HCT116 (cell line): ENCODE results near the gene MND1. TPM values are rescaled to one million over a fixed set of nuclear protein-coding genes. Genes with fewer than 3 reads are reported as not detected.
A peak's percentile ranks its signal among the peaks of the same experiment; 100 is the strongest.

Source experiments
- ATAC-seq: fragments of 200-7000 bp; cut with Tn5 transposase; 2 replicates; pipeline ENCODE4 v1.9.1; 2020; ENCODE audit warnings: mild to moderate bottlenecking, moderate library complexity
- BruUV-seq: library from RNA; stranded (reverse); fragments of 400-500 nt; replicated peaks from 2 replicates; lab custom pipeline; 2021; lab: Mats Ljungman, UMichigan
- CTCF ChIA-PET: fragments of 300-600 bp; sonication (Branson Sonifier 250); formaldehyde crosslinking; loops from one replicate; lab custom pipeline; 2021; ENCODE audit warnings: antibody characterized with exemption; lab: Charles Lee
- POLR2A ChIA-PET: fragments of 300-600, 350-600 bp; sonication (Branson Sonifier 250); formaldehyde crosslinking; loops from one replicate; lab custom pipeline; 2021; ENCODE audit warnings: antibody characterized with exemption; lab: Charles Lee
- RAD21 ChIA-PET, 2 experiments: fragments of 300-600 bp; sonication (Branson Sonifier 250); formaldehyde crosslinking; loops; one replicate each; lab custom pipeline; 2023; ENCODE audit warnings: low total read pairs in 2 of 2; ENCODE audit not compliant: uncharacterized antibody in 2 of 2, unreplicated experiment in 2 of 2, low non-redundant PET in 1 of 2; lab: Charles Lee
- DNase-seq: peaks from one replicate; pipeline ENCODE4 v3.0.0-alpha.2; 2010; ENCODE audit warnings: low read depth, low spot score
- H2AFZ ChIP-seq: fragments of 200-600 bp; shearing (Covaris generic), sonication (generic); 2 replicates; pipeline ENCODE4 v1.6.1; 2017; ENCODE audit warnings: low read depth, mixed run types, mixed read lengths, antibody characterized with exemption, low read length; ENCODE audit not compliant: poor library complexity, severe bottlenecking
- H3K27ac ChIP-seq: 2 replicates; pipeline ENCODE4 v1.5.1; 2012; ENCODE audit warnings: low read depth, low read length
- H3K27me3 ChIP-seq: fragments of 200-600 bp; sonication (generic); 2 replicates; pipeline ENCODE4 v1.6.1; 2016; ENCODE audit warnings: mixed run types, low read length, mixed read lengths; ENCODE audit not compliant: insufficient read depth
- H3K36me3 ChIP-seq, 2 experiments: fragments of 200-500 bp in 1 of 2; fragments of 200-600 bp in 1 of 2; sonication (Bioruptor generic) in 1 of 2; sonication (generic) in 1 of 2; 2 replicates each; pipeline versions ENCODE4 v1.5.1 to v1.6.1; 2014 to 2016; ENCODE audit warnings: low read length in 2 of 2, inconsistent platforms in 1 of 2, mixed read lengths in 1 of 2, mixed run types in 1 of 2; ENCODE audit not compliant: insufficient read depth in 2 of 2, control insufficient read depth in 1 of 2
- H3K4me1 ChIP-seq, 2 experiments: fragments of 200-600 bp in 1 of 2; sonication (generic) in 1 of 2; 2 replicates each; pipeline versions ENCODE4 v1.5.1 to v1.6.1; 2012 to 2017; ENCODE audit warnings: low read length in 2 of 2, inconsistent platforms in 1 of 2, mild to moderate bottlenecking in 1 of 2, mixed read lengths in 1 of 2, mixed run types in 1 of 2, moderate library complexity in 1 of 2; ENCODE audit not compliant: insufficient read depth in 2 of 2, control insufficient read depth in 1 of 2
- H3K4me2 ChIP-seq: fragments of 200-600 bp; sonication (generic); 2 replicates; pipeline ENCODE4 v1.6.1; 2017; ENCODE audit warnings: mixed run types, low read length, mixed read lengths
- H3K4me3 ChIP-seq, 2 experiments: fragments of 200-600 bp in 1 of 2; sonication (generic) in 1 of 2; replicated peaks in 1 of 2; 2 replicates each; pipeline ENCODE4 v1.5.1; 2011 to 2016; ENCODE audit warnings: low read length in 2 of 2, control low read depth in 1 of 2, low read depth in 1 of 2, mild to moderate bottlenecking in 1 of 2, mixed read lengths in 1 of 2, mixed run types in 1 of 2
- H3K79me2 ChIP-seq: fragments of 200-600 bp; sonication (generic); 2 replicates; pipeline ENCODE4 v1.6.1; 2017; ENCODE audit warnings: mild to moderate bottlenecking, mixed run types, low read length, moderate library complexity, mixed read lengths; ENCODE audit not compliant: insufficient read depth
- H3K9ac ChIP-seq: fragments of 200-600 bp; sonication (generic); 2 replicates; pipeline ENCODE4 v1.6.1; 2016; ENCODE audit warnings: low read length, mixed read lengths
- H3K9me2 ChIP-seq: fragments of 200-600 bp; sonication (generic), shearing (Covaris generic); 2 replicates; pipeline ENCODE4 v1.6.1; 2017; ENCODE audit warnings: mixed run types, mild to moderate bottlenecking, moderate library complexity; ENCODE audit not compliant: insufficient read depth
- H3K9me3 ChIP-seq, 2 experiments: fragments of 200-500 bp in 1 of 2; fragments of 200-600 bp in 1 of 2; sonication (Bioruptor generic) in 1 of 2; sonication (generic) in 1 of 2; 2 replicates each; pipeline ENCODE4 v1.6.1; 2014 to 2017; ENCODE audit warnings: low read length in 2 of 2, mixed read lengths in 2 of 2, inconsistent platforms in 1 of 2, low read depth in 1 of 2, mild to moderate bottlenecking in 1 of 2, mixed run types in 1 of 2, moderate library complexity in 1 of 2; ENCODE audit not compliant: control insufficient read depth in 1 of 2, insufficient read depth in 1 of 2
- H4K20me1 ChIP-seq: fragments of 200-600 bp; sonication (generic), shearing (Covaris generic); 2 replicates; pipeline ENCODE4 v1.6.1; 2017; ENCODE audit warnings: mixed run types, mild to moderate bottlenecking, moderate library complexity; ENCODE audit not compliant: insufficient read depth
- CBX3 ChIP-seq: IDR thresholded peaks from 2 replicates; pipeline ENCODE4 v1.6.1; 2012; ENCODE audit warnings: low read depth
- CEBPB ChIP-seq: IDR thresholded peaks from 2 replicates; pipeline ENCODE4 v1.6.1; 2012; ENCODE audit warnings: low read depth
- EGR1 ChIP-seq: IDR thresholded peaks from 2 replicates; pipeline ENCODE4 v1.6.1; 2012; ENCODE audit warnings: low read depth
- ELF1 ChIP-seq: IDR thresholded peaks from 2 replicates; pipeline ENCODE4 v1.6.1; 2012; ENCODE audit warnings: low read depth, borderline replicate concordance
- EZH2phosphoT487 ChIP-seq: fragments of 200-600 bp; IDR thresholded peaks from 2 replicates; pipeline ENCODE4 v1.6.1; 2018; ENCODE audit warnings: antibody characterized with exemption, borderline replicate concordance
- FOSL1 ChIP-seq: IDR thresholded peaks from 2 replicates; pipeline ENCODE4 v1.6.1; 2012; ENCODE audit warnings: low read depth
- JUND ChIP-seq: IDR thresholded peaks from 2 replicates; pipeline ENCODE4 v1.6.1; 2012
- MAX ChIP-seq: IDR thresholded peaks from 2 replicates; pipeline ENCODE4 v1.6.1; 2012
- POLR2A ChIP-seq: IDR thresholded peaks from 2 replicates; pipeline ENCODE4 v1.7.0; 2011; ENCODE audit warnings: borderline replicate concordance; ENCODE audit not compliant: insufficient read depth, insufficient read length; ENCODE audit errors: extremely low read depth
- POLR2AphosphoS5 ChIP-seq: IDR thresholded peaks from 2 replicates; pipeline ENCODE4 v1.6.1; 2011; ENCODE audit warnings: mild to moderate bottlenecking, low read depth, low read length, moderate library complexity
- RAD21 ChIP-seq: IDR thresholded peaks from 2 replicates; pipeline ENCODE4 v1.6.1; 2012; ENCODE audit warnings: low read depth, mild to moderate bottlenecking
- SIN3A ChIP-seq: IDR thresholded peaks from 2 replicates; pipeline ENCODE4 v1.6.1; 2012; ENCODE audit warnings: low read depth
- SP1 ChIP-seq: IDR thresholded peaks from 2 replicates; pipeline ENCODE4 v1.6.1; 2012; ENCODE audit warnings: low read depth
- YY1 ChIP-seq: IDR thresholded peaks from 2 replicates; pipeline ENCODE4 v1.6.1; 2011; ENCODE audit warnings: low read length, low read depth, moderate library complexity, mild to moderate bottlenecking; ENCODE audit not compliant: insufficient replicate concordance; ENCODE audit errors: extremely low read depth
- ZBTB33 ChIP-seq: IDR thresholded peaks from 2 replicates; pipeline ENCODE4 v1.6.1; 2011; ENCODE audit warnings: mild to moderate bottlenecking, low read length, moderate library complexity; ENCODE audit not compliant: insufficient replicate concordance; ENCODE audit errors: extremely low read depth
- ZFX ChIP-seq: fragments of 450-650 bp; IDR thresholded peaks from 2 replicates; pipeline ENCODE4 v1.6.1; 2017
- intact Hi-C: fragments of 100-400 bp; cut with micrococcal nuclease; formaldehyde crosslinking; loops from 2 replicates; pipeline ENCODE4 v1.10.0; 2022
- total RNA-seq: library from RNA; stranded (reverse); gene quantifications from one replicate; pipeline ENCODE4 v1.2.1, GENCODE V29; 2021; ENCODE audit not compliant: unreplicated experiment
- TF ChIP-seq, protein P1 (sequence below), 3 experiments: fragments of 200-600 bp in 1 of 3; sonication (generic) in 1 of 3; IDR thresholded peaks in 2 of 3; conservative IDR thresholded peaks in 1 of 3; 2 replicates each; pipeline ENCODE4 v1.5.1; 2012 to 2017; ENCODE audit warnings: low read depth in 2 of 3, low read length in 2 of 3, antibody characterized with exemption in 1 of 3, borderline replicate concordance in 1 of 3, control low read depth in 1 of 3, mild to moderate bottlenecking in 1 of 3, mixed read lengths in 1 of 3, mixed run types in 1 of 3, moderate library complexity in 1 of 3; ENCODE audit not compliant: insufficient read depth in 1 of 3
- TF ChIP-seq, protein P2 (sequence below): IDR thresholded peaks from 2 replicates; pipeline ENCODE4 v1.6.1; 2012; ENCODE audit warnings: low read depth
- TF ChIP-seq, protein P3 (sequence below): IDR thresholded peaks from 2 replicates; pipeline ENCODE4 v1.6.1; 2012

MND1 gene
- total RNA-seq, 1 experiment from 2014 or later, result 29.9 TPM

GRCh38 chr4:153346563-153346962, 2.1 kb downstream of the MND1 start:
- Histone ChIP-seq H3K4me2 (peak overlapping the region; percentile 82; the same call in 1 of the 2 replicates), H3K27me3 (no peaks in the 10 kb centered on the region), H2AFZ (no peak overlapping the region), H4K20me1 (no peaks in the 10 kb centered on the region; the same call in 1 of the 2 replicates), H3K4me1 (peaks cover 14 to 33% of the 10 kb centered on the region in 2 experiments), H3K27ac (no peak overlapping the region), H3K9me3 (no peaks in the 10 kb centered on the region), H3K36me3 (peaks cover 0 to 20% of the 10 kb centered on the region in 2 experiments; a peak in 2 of 4 replicates), H3K9me2 (no peaks in the 10 kb centered on the region), H3K4me3 (no peak overlapping the region), H3K9ac (no peak overlapping the region), H3K79me2 (peaks cover 68% of the 10 kb centered on the region)
- intact Hi-C loops, result loop anchor here (5.0 to 10.0 kb wide), 2 partner anchors 86 to 408 kb away; no protein-coding TSS in a partner anchor
- TF ChIP-seq ZBTB33 (no peak), SIN3A (no peak), FOSL1 (no peak), CEBPB (no peak), POLR2A (no peak), EZH2phosphoT487 (no peak), RAD21 (no peak), ZFX (no peak), YY1 (no peak), EGR1 (no peak), CBX3 (no peak), JUND (no peak), SP1 (no peak), MAX (no peak), ELF1 (no peak), POLR2AphosphoS5 (no peak)
- TF ChIP-seq, protein P1, sequence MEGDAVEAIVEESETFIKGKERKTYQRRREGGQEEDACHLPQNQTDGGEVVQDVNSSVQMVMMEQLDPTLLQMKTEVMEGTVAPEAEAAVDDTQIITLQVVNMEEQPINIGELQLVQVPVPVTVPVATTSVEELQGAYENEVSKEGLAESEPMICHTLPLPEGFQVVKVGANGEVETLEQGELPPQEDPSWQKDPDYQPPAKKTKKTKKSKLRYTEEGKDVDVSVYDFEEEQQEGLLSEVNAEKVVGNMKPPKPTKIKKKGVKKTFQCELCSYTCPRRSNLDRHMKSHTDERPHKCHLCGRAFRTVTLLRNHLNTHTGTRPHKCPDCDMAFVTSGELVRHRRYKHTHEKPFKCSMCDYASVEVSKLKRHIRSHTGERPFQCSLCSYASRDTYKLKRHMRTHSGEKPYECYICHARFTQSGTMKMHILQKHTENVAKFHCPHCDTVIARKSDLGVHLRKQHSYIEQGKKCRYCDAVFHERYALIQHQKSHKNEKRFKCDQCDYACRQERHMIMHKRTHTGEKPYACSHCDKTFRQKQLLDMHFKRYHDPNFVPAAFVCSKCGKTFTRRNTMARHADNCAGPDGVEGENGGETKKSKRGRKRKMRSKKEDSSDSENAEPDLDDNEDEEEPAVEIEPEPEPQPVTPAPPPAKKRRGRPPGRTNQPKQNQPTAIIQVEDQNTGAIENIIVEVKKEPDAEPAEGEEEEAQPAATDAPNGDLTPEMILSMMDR (IDR thresholded peaks at IDR 0.05 in 2 of 3, conservative IDR thresholded peaks at IDR 0.05 in 1 of 3; ENCODE audit: borderline replicate concordance in 1 of 3, insufficient read depth in 1 of 3, low read depth in 2 of 3, low read length in 2 of 3), result no peak
- TF ChIP-seq, protein P2, sequence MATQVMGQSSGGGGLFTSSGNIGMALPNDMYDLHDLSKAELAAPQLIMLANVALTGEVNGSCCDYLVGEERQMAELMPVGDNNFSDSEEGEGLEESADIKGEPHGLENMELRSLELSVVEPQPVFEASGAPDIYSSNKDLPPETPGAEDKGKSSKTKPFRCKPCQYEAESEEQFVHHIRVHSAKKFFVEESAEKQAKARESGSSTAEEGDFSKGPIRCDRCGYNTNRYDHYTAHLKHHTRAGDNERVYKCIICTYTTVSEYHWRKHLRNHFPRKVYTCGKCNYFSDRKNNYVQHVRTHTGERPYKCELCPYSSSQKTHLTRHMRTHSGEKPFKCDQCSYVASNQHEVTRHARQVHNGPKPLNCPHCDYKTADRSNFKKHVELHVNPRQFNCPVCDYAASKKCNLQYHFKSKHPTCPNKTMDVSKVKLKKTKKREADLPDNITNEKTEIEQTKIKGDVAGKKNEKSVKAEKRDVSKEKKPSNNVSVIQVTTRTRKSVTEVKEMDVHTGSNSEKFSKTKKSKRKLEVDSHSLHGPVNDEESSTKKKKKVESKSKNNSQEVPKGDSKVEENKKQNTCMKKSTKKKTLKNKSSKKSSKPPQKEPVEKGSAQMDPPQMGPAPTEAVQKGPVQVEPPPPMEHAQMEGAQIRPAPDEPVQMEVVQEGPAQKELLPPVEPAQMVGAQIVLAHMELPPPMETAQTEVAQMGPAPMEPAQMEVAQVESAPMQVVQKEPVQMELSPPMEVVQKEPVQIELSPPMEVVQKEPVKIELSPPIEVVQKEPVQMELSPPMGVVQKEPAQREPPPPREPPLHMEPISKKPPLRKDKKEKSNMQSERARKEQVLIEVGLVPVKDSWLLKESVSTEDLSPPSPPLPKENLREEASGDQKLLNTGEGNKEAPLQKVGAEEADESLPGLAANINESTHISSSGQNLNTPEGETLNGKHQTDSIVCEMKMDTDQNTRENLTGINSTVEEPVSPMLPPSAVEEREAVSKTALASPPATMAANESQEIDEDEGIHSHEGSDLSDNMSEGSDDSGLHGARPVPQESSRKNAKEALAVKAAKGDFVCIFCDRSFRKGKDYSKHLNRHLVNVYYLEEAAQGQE, result no peak
- TF ChIP-seq, protein P3, sequence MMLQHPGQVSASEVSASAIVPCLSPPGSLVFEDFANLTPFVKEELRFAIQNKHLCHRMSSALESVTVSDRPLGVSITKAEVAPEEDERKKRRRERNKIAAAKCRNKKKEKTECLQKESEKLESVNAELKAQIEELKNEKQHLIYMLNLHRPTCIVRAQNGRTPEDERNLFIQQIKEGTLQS, result no peak
- DNase-seq, result no peak
- ATAC-seq, result no peak
- RAD21 ChIA-PET, result no interaction called here
- CTCF ChIA-PET, result interaction anchor here (1.0 to 2.2 kb wide), 4 partner anchors 204 to 303 kb away, joined by 3 to 7 read pairs (median 5); no protein-coding TSS in a partner anchor
- no TSS peak for BruUV-seq
- POLR2A ChIA-PET, result no interaction called here
